HL-60/S4 treated with retinoic acid at 250 ng/mL for 4 days and 3 days (cell line): ENCODE measurements around the gene VPS51.
"Not testable (repeated sequence)": the region's sequence is repeated elsewhere in the genome, so short reads cannot be mapped to it uniquely, and the experiment has no call there.

ENCODE experiments used
- in situ Hi-C: fragments of 300-500 bp; cut with MboI; formaldehyde crosslinking; loops from 2 replicates; pipeline ENCODE4 v1.7.0; 2022; ENCODE audit warnings: low sequenced_read_pairs

Gene VPS51

DNA sequence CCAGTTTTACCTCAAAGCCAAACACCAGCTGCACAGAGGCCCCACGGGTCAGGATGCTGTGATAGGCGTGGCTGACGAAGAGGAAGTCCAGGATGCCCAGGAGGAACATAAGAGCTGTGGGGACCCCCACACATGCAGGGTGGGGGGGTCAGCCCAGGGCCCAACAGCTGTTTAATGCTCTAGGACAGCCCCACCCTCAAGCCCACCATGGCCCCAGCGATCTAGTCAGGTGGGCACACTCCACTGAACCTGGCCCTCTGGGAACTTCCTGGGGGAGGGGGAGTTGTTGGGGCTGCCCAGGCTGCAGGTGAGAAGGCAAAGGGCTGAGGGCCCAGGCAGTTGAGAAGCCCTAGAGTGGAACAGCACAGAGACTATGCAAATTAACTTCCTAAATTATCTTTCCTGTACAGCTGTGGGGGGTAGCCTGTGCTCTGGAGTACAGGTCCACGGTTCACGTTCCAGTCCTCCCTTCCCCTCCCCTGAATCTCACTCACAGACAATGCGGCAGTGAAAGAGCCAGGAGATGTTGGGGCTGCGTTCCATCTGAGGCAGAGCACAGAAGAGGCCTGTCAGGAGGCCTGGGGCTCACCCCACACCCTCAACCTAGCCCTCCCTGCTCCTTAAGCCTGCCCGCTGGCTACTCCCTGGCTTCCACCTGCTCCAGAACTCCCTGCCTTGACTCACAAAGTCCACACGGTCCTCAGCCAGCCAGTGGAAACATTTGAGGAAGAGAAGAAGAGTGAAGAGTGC, 36.4 kb downstream of the VPS51 start:
- in situ Hi-C loops, result no loop called here

DNA sequence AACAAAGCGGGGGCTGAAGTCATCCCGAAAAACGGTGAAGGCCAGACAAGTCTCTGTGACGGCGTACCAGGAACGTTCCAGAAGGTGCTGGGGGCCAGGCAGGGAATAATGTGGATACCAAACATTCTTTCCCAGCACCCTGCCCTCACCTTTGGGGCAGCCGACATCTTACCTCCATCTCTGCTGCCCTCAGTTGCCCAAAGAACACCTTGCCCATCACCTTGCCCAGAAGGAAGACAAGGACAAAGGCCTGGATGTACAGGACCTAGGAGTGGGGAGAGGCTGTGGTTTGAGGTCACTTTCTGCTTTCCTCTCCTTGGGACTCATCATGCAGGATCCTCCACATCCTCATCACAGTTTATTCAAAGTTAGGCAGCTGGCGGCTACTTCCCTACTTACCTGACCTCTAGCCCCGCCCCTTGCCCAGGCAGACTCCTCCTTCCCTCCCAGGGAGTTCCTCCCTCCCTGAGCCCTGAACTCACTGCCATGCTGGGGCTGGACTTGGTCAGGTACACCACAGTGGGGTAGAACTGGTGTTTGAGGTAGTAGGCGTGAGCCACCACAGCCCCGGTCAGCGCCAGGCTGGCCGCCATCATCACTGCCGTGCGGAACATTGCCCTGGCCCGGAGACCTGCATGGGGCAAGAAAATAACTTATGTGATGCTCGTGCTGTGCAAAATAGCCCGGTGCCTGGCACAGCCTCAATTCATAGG, 37.1 kb downstream of the VPS51 start:
- in situ Hi-C loops, result no loop called here

DNA sequence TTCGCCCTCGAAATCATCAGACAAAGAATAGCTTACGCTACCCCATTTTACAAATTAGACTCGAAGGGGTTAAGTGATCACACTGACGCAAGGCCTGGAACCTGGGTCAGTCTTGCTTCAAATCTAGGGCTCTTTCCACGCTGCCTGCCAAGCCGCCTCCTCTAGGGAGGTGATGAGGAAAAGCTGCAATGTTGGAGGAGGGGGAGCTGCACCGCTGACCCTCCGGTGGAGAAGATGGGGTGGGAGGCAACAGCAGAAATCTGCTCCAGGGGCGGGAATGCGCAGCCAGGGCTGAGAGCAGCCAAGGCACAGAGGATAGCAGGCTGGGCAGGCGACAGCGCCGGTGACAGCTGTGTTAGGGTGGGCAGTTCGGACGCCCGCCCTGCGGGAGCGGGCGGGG, 37.7 kb downstream of the VPS51 start:
- in situ Hi-C loops, result no loop called here

DNA sequence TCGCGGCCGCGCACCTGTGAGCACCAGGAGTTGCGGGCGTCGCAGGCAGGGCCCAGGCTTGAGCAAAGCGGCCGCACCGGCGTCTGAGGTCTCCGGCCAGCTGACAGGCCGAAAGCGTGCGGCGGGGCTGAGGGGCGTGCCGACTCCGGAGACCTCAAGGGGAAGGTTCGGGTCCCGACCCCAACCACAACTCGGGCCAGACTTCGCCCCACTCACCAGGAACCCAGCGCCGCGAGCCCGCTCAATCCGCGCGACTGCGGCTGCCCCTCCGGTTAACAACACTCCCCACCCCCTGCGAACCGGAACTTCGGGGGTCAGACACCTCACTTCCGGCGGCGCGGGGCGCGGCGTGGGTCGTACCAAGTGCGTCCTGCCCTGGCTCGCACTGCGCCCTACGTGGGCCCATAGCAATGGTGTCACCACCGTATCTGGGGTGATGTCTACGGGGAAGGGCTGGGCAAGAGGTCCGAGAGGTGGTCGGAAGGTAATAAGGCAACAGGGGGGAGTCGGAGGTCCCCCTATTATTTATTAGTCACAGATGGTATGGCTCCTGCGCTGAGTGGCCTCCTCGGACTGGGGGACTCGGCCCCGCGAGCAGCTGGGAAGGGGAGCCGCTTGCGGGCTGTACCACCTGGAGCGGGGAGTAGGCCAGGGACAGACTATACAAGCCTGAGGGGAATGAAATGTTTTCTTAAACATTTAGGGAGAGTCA, 38.4 kb downstream of the VPS51 start, which contains the start of gene SYVN1:
Gene SYVN1, minus strand, starts transcription at position 280 of the 712 bp plus-strand sequence. CDS start 918 bp downstream, outside the sequence.
- in situ Hi-C loops, result no loop called here

DNA sequence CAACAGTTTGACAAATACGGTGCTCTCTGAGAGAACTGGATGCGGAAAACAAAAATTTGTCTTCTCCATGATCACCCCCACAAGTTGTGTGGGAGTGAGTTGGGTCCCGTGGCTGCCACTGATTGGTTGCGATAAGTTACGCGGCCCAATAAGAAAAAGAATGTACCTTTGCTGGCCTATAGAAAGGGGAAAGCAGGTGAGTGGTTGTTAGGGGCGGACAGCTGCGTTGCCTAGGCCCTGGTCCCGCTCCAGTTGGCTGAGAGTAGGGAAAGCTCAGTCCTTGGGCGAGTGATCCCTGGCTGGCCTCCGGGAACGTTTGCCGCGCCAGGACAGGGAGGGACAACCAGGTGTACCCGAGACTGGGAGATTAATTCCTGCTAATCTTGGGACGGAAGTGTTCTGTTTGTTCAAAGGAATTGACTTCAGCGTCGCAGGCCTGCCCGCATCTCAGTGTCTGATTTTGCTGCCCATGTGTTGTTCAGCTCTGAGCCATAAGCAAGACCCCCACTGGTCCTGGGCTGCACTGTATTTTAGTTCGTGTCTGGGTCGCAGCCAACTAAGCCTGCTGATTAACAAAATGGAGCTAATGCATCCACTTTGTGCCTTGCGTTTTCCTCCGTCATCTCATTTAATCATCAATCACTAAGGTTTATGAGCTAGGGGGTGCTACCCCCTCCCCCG, 39.1 kb downstream of the VPS51 start:
- in situ Hi-C loops, result no loop called here

DNA sequence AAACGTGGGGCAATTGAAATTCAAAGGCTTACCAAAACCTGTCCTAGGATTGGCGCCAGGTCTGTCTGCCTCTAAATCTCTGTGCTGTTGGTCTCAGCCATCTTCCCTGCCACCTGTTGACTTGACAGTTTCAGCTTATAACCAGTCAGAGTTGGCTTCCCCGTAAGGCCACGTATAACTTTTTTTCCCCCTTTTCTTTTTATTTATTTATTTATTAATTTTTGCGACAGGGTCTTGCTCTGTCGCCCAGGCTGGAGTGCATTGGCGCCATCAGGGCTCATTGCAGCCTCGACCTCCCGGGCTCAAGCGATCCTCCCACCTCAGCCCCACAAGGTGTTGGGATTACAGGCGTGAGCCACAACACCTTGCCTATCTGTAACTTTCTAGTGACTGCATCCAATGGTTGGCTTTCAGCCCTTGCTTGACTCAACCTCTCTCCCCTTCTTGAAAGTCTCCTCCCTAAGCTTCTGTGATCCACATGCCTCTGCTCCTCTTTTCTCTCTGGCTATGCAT, 39.7 kb downstream of the VPS51 start:
- in situ Hi-C loops, result no loop called here

DNA sequence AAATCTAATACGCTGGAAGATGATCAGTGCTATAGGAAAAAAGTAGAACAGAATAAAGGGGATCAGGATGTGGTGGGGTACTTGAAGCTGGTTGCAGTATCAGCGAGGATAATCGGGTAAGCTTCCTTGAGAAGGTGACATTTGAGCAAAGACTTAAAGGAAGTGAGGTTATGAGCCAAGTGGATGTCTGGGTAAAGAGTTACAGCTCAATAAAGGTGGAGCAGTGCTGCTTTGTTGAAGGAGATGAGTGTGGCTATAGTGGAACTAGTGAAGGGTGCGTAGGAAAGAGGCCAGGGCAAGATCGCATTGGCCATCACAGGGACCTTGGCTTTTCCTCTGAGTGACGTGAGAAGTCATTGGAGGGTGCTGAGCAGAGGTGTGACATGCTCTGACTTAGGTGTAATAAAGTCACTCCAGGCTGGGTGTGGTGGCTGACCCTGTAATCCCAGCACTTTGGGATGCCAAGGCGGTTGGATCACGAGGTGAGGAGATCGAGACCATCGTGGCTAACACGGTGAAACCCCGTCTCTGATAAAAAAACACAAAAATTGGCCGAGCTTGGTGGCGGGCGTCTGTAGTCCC, 40.6 kb downstream of the VPS51 start:
- in situ Hi-C loops, result no loop called here

DNA sequence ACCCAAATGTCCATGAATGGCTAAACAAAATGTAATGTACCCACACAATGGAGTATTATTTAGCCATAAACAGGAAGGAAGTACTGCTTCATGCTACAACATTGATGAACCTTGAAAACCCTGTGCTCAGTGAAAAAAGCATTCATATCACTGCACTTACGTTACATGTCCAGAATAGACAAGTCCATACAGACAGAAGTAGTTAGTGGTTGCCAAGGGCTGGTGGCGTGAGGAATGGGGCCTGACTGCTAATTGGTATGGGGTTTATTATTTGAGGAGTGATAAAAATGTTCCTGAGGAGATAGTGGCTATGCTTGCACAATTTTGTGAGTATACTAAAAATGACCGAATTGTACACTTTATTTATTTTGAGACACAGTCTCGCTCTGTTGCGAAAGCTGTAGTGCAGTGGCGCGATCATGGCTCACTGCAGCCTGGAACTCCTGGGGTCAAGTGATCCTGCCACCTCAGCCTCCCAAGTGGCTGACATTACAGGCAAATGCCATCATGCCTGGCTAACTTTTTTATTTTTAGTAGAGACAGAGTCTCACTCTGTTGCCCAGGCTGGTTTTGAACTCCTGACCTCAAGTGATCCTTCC, 46.0 kb downstream of the VPS51 start:
- in situ Hi-C loops, result no loop called here

DNA sequence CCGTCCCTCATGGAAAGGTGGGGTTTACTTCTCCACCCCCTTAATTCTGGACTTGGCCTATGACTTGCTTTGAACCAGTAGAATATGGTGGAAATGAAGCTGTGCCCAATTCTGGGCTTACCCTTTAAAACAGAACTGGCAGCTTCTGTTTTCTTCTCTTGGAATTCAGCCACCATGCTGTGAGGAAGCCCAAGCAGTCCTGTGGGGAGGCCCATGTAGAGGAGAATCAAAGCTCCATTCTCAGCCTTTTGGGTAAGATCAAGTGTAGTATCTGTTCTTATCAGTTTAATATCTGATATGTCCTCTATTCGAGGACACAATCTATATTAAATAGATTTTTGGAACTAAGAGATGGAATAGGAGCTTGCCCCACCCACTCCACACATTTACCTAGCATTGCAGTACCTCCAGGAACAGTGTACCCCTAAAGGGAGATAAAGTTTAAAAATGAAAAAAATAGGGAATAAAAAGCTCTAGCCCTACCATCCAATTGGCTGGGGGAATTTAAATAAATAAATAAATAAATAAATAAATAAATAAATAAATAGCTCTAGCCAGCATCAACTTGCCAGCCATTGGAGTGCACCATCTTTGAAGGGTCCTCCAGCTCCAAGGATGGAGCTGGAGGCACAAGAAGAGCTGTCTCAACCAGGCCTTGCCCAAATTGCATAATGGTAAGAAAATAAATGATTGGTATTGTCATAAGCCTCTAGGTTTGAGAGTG, 51.5 kb downstream of the VPS51 start:
- in situ Hi-C loops, result no loop called here

DNA sequence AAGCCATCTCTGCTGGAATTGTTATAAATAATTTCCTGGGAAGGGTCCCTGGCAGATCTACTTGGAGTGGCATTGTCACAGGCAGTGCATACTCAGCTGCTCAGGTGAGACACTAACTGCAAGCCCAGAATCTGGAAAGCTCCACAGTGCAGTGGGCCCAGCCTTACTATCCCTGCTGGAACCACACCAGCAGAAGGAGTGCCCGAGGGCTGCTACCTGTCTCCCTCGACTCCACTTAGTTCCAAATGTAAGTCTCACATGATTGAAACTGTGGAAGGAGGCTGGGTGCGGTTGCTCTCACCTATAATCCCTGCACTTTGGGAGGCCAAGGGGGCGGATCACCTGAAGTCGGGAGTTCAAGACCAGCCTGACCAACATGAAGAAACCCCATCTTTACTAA, 52.6 kb downstream of the VPS51 start:
- in situ Hi-C loops, result no loop called here

DNA sequence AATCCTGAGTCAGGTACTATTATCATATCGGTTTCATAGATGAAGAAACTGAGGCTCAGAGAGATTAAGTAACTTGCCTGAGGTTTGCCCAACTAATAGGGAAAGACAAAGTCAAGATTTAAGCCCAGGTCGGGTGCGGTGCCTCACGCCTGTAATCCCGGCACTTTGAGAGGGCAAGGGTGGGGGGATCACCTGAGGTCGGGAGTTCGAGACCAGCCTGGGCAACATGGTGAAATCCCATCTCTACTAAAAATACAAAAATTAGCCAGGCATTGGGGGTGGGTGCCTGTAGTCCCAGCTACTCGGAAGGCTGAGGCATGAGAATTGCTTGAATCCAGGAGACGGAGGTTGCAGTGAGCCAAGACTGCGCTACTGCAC, 54.1 kb downstream of the VPS51 start:
- in situ Hi-C loops, result not testable (repeated sequence)

DNA sequence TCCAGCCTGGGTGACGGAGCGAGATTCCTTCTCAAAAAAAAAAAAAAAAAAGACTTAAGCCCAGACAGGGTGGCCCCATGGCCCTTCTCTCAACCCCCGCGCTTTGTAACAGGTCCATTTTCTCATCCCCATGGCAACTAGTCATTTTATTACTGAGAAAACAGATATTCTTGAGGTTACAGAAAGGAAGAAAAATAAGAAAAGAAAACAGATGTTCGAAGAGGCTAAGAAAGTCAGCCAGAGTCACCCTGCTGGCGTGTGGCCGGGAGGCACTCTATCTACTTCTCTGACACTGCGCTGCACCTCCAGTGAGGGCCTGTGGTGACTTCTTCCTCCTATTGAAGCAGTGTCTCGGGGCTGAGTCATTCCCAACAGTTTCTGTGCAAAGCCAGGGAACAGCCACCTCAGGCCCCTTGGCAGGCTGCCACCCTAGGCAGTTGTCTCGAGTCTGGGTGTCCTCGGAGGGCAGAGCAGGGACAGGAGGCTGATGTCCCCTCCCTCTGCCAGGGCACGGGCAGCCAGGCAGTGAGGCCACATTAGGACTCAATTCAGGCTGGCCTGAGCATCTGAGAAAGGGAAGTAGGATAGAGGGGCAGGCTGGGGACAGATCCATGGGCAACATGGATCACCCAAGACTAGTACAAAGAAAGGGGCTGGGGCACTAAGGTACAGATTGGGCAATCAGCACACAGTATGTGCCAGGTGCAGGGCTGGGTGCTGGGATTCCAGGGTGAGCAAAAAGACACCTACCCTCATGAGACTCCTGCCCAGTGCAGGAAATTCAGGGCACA, 54.7 kb downstream of the VPS51 start:
- in situ Hi-C loops, result no loop called here

DNA sequence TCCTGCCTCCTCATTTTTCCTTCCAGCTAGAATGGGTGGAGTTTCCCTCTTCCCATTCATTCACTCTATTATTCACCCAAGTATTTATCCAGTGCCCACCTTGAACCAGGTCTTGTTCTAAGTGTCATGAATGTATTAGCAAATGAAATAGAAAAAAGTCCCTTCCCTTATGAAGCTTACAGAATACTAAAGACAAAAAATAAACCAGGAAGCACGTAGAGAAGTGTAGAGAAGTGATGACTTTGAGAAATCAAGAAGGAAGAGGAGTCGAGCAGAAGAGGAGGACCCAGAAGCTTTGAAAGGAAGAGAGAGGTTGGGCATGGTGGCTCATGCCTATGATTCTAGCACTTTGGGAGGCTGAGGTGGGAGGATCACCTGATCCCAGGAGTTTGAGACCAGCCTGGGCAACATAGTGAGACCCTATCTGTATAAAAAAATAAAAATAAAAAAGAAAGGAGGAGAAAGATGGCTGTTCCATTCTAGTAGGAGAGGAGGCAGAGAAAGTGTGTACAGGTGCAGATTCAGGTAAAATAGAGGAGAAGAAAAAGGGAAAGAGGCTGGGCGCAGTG, 55.4 kb downstream of the VPS51 start:
- in situ Hi-C loops, result no loop called here

DNA sequence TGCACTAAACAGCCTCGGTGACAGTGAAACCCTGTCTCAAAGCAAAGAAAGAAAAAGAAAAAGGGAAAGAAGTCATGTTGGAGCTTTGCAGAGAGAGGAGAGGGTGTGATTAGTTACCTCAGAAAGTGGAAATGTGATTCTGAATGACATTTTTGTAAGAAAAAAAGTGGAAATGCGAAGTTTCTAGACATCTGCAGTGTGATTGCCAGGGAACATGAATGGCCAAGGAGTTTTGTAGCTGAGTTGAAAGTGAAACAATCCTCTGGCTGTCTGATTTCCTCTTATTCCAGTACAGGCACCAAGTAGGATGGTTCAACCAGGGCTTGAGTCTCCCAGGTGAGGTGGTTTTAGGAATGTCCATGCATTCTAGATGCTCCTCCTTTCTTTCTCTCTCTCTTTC, 56.1 kb downstream of the VPS51 start:
- in situ Hi-C loops, result no loop called here

DNA sequence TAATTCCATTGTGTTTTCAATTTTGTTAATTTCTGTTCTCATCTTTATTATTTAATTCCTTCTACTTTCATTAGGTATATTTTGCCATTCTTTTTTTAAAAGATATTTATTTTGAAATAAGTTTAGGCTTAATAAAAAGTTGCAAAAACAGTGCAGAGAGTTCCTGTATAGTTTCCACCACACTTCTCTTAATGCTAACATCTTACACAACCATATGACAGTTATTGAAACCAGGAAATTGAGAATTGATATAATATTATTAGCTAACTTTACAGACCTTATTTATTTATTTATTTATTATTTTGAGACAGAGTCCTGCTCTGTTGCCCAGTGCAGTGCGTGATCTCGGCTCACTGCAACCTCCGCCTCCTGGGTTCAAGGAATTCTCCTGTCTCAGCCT, 60.2 kb downstream of the VPS51 start:
- in situ Hi-C loops, result no loop called here

DNA sequence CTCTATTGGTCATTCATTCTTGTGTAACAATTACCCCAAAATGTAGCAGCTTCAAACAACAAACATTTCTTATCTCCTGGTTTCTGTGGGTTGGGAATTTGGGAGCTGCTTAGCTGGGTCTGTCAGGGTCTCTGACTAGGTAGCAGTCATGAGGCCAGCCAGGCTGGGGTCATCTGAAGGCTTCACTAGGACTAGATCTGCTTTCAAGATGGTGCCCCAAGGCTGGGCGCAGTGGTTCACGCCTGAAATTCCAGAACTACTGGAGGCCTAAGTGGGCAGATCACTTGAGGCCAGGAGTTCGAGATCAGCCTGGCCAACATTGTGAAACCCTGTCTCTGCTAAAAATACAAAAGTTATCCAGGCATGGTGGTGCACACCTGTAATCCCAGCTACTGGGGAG, 60.9 kb downstream of the VPS51 start:
- in situ Hi-C loops, result no loop called here

DNA sequence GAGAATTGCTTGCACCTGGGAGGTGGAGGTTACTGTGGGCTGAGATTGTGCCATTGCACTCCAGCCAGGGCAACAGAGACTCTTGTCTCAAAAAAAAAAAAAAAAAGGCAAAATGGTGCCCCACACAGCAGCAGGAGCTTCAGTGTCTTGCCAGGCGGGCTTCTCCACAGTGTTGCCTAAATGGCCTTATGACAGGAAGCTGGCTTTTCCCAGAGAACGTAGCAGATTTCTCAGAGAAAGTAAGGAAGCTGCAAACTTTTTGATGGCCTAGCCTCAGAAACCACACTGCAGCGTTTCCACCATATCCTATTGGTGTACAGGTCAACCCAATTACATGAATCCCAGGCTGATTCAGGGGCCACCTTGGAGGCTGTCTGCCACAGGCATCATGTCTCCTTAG, 61.3 kb downstream of the VPS51 start:
- in situ Hi-C loops, result no loop called here

DNA sequence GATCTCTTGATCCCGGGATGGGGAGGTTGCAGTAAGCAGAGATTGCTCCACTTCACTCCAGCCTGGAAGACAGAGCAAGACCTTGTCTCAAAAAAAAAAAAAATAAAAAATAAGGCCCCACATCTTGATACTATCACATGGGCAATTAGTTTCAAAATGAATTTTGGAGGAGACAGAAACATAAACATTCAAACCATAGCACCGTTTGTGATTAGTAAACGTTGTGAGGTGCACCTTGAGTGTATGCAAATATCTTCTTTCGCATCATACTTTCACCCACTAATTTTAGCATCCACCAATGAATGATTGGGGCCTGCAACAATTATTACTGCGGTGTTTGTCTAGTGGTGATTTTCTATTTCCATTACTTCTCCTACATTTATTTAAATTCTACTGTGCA, 63.0 kb downstream of the VPS51 start:
- in situ Hi-C loops, result no loop called here

DNA sequence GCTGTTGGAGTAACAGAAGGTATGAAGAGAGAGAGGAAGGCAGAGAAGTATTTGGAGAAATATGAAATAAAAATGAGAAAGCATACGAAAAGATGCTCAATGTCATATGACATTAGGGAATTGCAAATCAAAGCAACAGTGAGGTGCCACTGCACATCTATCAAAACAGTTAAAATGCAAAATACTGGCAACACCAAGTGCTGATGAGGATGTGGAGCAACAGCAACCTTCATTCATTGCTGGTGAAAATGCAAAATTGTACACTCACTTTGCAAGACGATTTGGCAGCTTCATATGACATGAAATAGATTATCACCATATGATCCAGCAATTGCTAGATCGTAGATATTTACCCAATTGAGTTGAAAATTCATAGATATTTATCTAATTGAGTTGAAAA, 64.6 kb downstream of the VPS51 start:
- in situ Hi-C loops, result no loop called here
